SK-N-MC (cell line): ENCODE data around the gene CDH23.

Source experiments
- EZH2 ChIP-seq: fragments of 200-600 bp; sonication (generic); IDR thresholded peaks from one replicate; pipeline ENCODE4 v1.6.1; 2017; ENCODE audit warnings: antibody characterized with exemption
- FOXP2 ChIP-seq: optimal IDR thresholded peaks from 2 replicates; pipeline ENCODE3; 2011; ENCODE audit warnings: mild to moderate bottlenecking, moderate library complexity; ENCODE audit not compliant: insufficient read depth; ENCODE audit errors: extremely low read length, control extremely low read depth
- POLR2AphosphoS5 ChIP-seq: IDR thresholded peaks from 2 replicates; pipeline ENCODE4 v1.6.1; 2012; ENCODE audit warnings: mild to moderate bottlenecking, low read depth, low read length, borderline replicate concordance

DNA sequence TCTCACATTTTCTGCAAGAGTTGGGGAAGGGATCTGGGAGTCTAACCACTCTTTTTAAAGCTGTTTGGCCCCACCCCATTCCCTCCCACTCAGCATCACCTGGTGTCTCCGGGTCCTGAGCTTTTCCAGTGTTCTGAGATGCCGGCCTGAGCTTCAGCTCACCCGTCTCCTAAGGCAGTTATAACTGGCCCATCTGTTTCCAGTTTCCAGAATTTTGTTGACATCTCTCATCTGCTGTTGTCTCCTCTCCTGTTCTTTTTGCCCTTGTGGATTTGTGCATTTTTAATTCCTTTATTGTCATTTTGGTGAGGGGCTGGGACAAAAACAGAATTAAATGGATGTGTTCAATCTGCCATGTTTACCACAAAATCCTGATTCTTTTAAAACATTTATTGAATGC, 162.3 kb downstream of the CDH23 start:
- TF ChIP-seq POLR2AphosphoS5 (no peak), EZH2 (no peak), FOXP2 (no peak)
